ENCODE data around the gene CLTC.
A peak's percentile ranks its signal among the peaks of the same experiment; 100 is the strongest.

The CLTC gene

GRCh38 chr17:59688008-59688407 lies 68.3 kb downstream of the CLTC start:
- DNase-seq = no peak

GRCh38 chr17:59688496-59688895 lies 68.8 kb downstream of the CLTC start:
- no peak for DNase-seq

- no peak for DNase-seq
Measured at GRCh38 chr17:59693582-59693981, 73.9 kb downstream of the CLTC start.

- DNase-seq = no peak
Measured at GRCh38 chr17:59694344-59694743, 74.6 kb downstream of the CLTC start.

- DNase-seq = no peak
Measured at GRCh38 chr17:59695945-59696681, 76.4 kb downstream of the CLTC start.

- DNase-seq = no peak
Measured at GRCh38 chr17:59696682-59697277, 77.1 kb downstream of the CLTC start.

- no peak for DNase-seq
Measured at GRCh38 chr17:59698143-59698542, 78.4 kb downstream of the CLTC start.

GRCh38 chr17:59699218-59699617 lies 79.5 kb downstream of the CLTC start:
- DNase-seq = no peak

GRCh38 chr17:59699786-59700185 lies 80.1 kb downstream of the CLTC start:
- DNase-seq = no peak

GRCh38 chr17:59702304-59702703 lies 82.6 kb downstream of the CLTC start:
- no peak for DNase-seq

- peak; percentile 99 for DNase-seq
Measured at GRCh38 chr17:59707149-59707970, 87.7 kb downstream of the CLTC start, which contains the start of the genes PTRH2 and VMP1. Gene PTRH2, minus strand, starts transcription at chr17:59707430. Its CDS starts 9,452 bp downstream, at chr17:59697978. Gene VMP1, plus strand, starts transcription at chr17:59707654. Its CDS starts 23,793 bp downstream, at chr17:59731447.

GRCh38 chr17:59707971-59708430 lies 88.3 kb downstream of the CLTC start:
- no peak for DNase-seq

- DNase-seq = no peak
Measured at GRCh38 chr17:59711936-59712335, 92.2 kb downstream of the CLTC start.

GRCh38 chr17:59712862-59713261 lies 93.2 kb downstream of the CLTC start:
- no peak for DNase-seq

- DNase-seq = no peak
Measured at GRCh38 chr17:59714255-59714654, 94.6 kb downstream of the CLTC start.

- no peak for DNase-seq
Measured at GRCh38 chr17:59716427-59716826, 96.7 kb downstream of the CLTC start.

GRCh38 chr17:59719526-59719925 lies 99.8 kb downstream of the CLTC start:
- no peak for DNase-seq

GRCh38 chr17:59722623-59723022 lies 102.9 kb downstream of the CLTC start:
- no peak for DNase-seq

GRCh38 chr17:59723041-59723440 lies 103.3 kb downstream of the CLTC start:
- DNase-seq = no peak

GRCh38 chr17:59723607-59724006 lies 103.9 kb downstream of the CLTC start:
- no peak for DNase-seq

GRCh38 chr17:59725691-59726090 lies 106.0 kb downstream of the CLTC start:
- DNase-seq = no peak

- DNase-seq = no peak
Measured at GRCh38 chr17:59727817-59728533, 108.3 kb downstream of the CLTC start.

Data from NCI-H1092 treated with DMSO at 0.1 percent for 48 hours (cell line).